GM12872 (cell line): Measurements from ENCODE around the gene PLCH1.

Experiments
- TF ChIP-seq, protein P1 (sequence below): IDR thresholded peaks from 3 replicates; pipeline ENCODE4 v1.5.1; 2011; ENCODE audit warnings: low read depth, mild to moderate bottlenecking, low read length, moderate library complexity; ENCODE audit not compliant: insufficient read depth

PLCH1 gene

DNA sequence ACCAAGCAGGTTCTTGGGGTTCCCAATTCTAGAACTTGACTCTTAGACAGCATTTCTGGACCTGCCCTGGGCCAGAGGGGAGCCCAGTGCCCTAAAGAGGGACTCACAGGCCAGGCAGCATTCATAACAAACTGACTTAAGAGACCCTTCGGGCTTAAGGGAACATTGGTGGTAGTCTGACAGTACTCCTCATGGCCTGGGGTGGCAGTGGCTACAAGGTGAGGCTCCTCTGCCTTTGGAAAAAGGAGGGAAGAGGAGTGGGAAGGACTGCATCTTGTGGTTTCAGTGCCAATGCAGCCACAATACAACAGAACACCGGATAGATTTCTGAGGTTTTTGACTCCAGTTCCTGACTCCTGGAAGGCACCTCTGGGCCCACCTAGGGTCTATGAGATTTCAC is 279.2 kb downstream of the PLCH1 start:
- TF ChIP-seq, protein P1, sequence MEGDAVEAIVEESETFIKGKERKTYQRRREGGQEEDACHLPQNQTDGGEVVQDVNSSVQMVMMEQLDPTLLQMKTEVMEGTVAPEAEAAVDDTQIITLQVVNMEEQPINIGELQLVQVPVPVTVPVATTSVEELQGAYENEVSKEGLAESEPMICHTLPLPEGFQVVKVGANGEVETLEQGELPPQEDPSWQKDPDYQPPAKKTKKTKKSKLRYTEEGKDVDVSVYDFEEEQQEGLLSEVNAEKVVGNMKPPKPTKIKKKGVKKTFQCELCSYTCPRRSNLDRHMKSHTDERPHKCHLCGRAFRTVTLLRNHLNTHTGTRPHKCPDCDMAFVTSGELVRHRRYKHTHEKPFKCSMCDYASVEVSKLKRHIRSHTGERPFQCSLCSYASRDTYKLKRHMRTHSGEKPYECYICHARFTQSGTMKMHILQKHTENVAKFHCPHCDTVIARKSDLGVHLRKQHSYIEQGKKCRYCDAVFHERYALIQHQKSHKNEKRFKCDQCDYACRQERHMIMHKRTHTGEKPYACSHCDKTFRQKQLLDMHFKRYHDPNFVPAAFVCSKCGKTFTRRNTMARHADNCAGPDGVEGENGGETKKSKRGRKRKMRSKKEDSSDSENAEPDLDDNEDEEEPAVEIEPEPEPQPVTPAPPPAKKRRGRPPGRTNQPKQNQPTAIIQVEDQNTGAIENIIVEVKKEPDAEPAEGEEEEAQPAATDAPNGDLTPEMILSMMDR = no peak

- TF ChIP-seq, protein P1 = no peak
Observed at GRCh38 chr3:155462672-155463071, 282.2 kb downstream of the PLCH1 start.

GRCh38 chr3:155457591-155457990 is 287.3 kb downstream of the PLCH1 start:
- TF ChIP-seq, protein P1 = no peak

GRCh38 chr3:155455765-155456164 is 289.1 kb downstream of the PLCH1 start:
- TF ChIP-seq, protein P1 = no peak

DNA sequence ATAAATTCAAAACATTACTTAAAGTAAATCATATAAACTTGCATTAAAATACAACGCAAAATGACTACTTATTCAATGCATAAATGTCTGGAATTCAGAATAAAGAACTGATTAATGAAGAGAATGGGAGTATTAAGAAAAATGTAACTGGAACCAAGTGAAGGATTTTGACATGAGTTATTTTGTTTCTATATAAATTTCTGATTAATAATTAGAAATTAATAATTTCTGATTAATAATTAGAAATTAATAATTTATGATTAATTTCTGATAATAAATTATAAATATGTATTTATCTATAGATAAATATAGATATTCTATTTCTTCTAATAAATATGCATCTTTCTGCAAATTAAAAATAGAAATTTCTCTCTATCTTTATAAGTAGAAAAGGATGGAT is 291.4 kb downstream of the PLCH1 start:
- TF ChIP-seq, protein P1 = no peak

DNA sequence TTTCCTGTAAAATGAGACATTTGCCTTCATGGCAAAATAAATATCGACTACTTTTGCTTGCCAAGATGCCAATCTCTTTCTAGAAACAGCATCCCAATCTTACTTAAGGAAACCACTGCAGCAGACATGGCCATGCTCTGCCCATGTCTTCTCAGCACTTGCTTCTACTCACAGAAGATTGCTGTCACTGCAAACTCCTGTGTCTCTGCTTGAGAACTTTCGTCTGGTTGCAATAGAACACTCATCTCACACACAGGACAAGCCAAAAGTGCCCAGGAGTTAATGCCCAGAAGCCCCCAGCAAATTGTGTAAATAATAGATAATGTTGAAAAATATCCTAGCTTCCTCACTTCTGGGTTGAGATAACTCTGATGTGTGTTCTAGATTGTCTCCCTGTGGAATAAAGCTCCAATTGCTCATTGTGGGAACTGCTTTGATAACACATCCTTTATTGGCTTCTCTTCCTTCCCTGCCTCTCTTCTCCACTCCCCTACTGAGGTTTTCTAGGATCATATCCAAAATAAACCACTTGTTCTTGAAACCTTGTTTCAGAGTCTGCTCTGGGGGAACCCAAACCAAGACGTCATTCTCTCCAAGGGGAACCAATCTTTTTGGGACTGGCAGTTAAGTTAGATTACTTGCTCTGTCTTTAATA is 295.1 kb downstream of the PLCH1 start:
- TF ChIP-seq, protein P1 = no peak

DNA sequence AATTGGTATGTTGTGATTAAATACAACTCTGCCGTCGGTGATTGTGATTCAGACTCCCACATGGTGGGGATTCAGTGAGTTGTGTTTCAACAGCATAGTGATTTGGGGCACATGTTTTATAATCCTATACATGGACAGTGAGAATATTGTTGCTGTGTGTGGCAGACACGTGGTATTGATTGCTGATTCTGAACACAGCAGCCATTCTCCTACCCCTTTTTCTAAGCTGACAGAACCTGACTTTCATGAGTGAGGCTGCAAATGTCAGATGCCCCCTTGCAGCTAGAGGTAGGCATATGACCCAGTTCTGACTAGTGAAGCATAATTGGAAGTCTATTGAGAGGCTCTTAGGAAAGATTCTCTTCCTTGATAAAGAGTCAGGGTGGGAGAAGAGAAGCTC is 296.3 kb downstream of the PLCH1 start:
- TF ChIP-seq, protein P1 = no peak

DNA sequence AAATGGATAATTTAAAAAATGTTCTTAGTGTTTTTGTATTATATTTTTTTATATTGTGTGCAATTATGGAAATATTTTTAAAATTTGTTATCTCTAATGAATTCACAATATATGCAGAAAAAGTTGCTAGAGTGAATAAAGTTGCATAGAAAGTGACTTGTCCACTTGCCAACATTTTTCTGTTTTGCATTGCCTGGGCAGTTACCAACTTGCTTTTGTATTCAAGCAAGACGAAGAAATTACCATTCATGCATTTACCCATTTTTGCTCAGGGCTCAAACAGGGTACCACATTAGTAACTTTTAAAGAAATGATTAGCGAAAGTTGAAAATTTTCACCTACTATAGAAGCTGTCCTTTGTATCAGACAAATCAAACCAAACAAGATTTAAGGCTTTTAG is 298.5 kb downstream of the PLCH1 start:
- TF ChIP-seq, protein P1 = no peak
